Hepatocyte (in vitro differentiated cells): ENCODE measurements around the gene NBAS.

Source experiments
- CTCF ChIP-seq: fragments of 200-600 bp; sonication (generic); IDR thresholded peaks from 2 replicates; pipeline ENCODE4 v1.5.1; 2016; ENCODE audit warnings: antibody characterized with exemption, mild to moderate bottlenecking; ENCODE audit not compliant: poor library complexity
- EZH2 ChIP-seq: fragments of 200-600 bp; sonication (generic); IDR thresholded peaks from 2 replicates; pipeline ENCODE4 v1.6.1; 2016; ENCODE audit warnings: antibody characterized with exemption, mild to moderate bottlenecking, borderline replicate concordance

GRCh38 chr2:15201009-15201408 is 360.1 kb downstream of the NBAS start:
- no peak for TF ChIP-seq EZH2
- no peak for TF ChIP-seq CTCF
